ENCODE data around the gene MUC21.
"Not testable (repeated sequence)": the region's sequence is repeated elsewhere in the genome, so short reads cannot be mapped to it uniquely, and the experiment has no call there.

The MUC21 gene

DNA sequence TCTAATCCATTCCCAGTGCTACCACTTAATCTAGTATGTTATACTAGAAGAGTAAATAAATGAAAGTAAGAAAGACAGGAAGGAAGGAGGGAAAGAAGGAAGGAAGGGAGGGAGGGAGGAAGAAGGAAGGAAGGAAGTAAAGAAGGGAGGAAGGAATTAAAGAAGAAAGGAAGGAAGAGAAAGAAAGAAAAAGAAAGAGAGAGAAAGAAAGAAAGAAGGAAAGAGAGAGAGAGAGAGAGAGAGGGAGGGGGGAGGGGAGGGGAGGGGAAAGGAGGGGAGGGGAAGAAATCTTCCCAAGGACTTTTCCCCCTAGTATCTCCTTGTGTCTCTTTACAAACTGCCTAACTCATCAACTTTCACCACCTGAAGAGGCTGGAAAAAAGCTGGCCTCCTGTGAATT, 20.8 kb upstream of the MUC21 start:
- H3K4me3 ChIP-seq (ENCODE audit: low read depth, low read length), result no peak overlapping the region
- in situ Hi-C loops (cut with HindIII; ENCODE audit: low pct_ligation_motif_present, low sequenced_read_pairs), result no loop called here
- TF ChIP-seq, protein P1, sequence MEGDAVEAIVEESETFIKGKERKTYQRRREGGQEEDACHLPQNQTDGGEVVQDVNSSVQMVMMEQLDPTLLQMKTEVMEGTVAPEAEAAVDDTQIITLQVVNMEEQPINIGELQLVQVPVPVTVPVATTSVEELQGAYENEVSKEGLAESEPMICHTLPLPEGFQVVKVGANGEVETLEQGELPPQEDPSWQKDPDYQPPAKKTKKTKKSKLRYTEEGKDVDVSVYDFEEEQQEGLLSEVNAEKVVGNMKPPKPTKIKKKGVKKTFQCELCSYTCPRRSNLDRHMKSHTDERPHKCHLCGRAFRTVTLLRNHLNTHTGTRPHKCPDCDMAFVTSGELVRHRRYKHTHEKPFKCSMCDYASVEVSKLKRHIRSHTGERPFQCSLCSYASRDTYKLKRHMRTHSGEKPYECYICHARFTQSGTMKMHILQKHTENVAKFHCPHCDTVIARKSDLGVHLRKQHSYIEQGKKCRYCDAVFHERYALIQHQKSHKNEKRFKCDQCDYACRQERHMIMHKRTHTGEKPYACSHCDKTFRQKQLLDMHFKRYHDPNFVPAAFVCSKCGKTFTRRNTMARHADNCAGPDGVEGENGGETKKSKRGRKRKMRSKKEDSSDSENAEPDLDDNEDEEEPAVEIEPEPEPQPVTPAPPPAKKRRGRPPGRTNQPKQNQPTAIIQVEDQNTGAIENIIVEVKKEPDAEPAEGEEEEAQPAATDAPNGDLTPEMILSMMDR (IDR thresholded peaks at IDR 0.05; ENCODE audit: low read depth, low read length, missing control alignments), result no peak
- H3K27ac ChIP-seq, result no peak overlapping the region
- no peak for DNase-seq
- peaks cover 2% of the 10 kb centered on the region for H3K27me3 ChIP-seq (replicated peaks)
- no peaks in the 10 kb centered on the region for H3K36me3 ChIP-seq (replicated peaks)

GRCh38 chr6:30963641-30964040, 19.9 kb upstream of the MUC21 start:
- in situ Hi-C loops (cut with HindIII; ENCODE audit: low pct_ligation_motif_present, low sequenced_read_pairs), result no loop called here
- Histone ChIP-seq H3K27me3 (replicated peaks) (no peaks in the 10 kb centered on the region), H3K36me3 (replicated peaks) (no peaks in the 10 kb centered on the region), H3K4me3 (ENCODE audit: low read depth, low read length) (no peak overlapping the region), H3K27ac (no peak overlapping the region)
- TF ChIP-seq, protein P1 (IDR thresholded peaks at IDR 0.05; ENCODE audit: low read depth, low read length, missing control alignments), result no peak
- no peak for DNase-seq

DNA sequence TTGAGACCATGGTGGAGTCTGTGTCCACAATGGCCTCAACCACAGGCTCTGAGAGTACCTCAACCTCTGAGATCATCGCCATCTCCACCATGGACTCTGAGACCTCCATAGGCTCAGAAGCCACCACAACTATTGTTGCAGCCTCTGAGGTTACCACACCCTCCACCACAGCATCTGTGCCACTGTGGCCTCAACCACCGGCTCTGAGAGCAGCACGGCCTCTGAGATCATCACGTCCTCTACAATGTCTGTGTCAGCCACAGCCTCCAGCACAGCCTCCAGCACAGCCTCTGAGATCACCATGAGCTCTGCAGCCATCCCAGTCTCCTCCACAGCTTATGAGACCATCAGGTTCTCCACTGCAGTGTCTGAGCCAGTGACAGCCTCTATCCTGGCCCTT, 19.4 kb upstream of the MUC21 start:
- no peaks in the 10 kb centered on the region for H3K36me3 ChIP-seq (replicated peaks)
- H3K27me3 ChIP-seq (replicated peaks), result no peaks in the 10 kb centered on the region
- no peak overlapping the region for H3K27ac ChIP-seq
- in situ Hi-C loops (cut with HindIII; ENCODE audit: low pct_ligation_motif_present, low sequenced_read_pairs), result no loop called here
- no peak overlapping the region for H3K4me3 ChIP-seq (ENCODE audit: low read depth, low read length)
- no peak for DNase-seq
- TF ChIP-seq, protein P1 (IDR thresholded peaks at IDR 0.05; ENCODE audit: low read depth, low read length, missing control alignments), result no peak

DNA sequence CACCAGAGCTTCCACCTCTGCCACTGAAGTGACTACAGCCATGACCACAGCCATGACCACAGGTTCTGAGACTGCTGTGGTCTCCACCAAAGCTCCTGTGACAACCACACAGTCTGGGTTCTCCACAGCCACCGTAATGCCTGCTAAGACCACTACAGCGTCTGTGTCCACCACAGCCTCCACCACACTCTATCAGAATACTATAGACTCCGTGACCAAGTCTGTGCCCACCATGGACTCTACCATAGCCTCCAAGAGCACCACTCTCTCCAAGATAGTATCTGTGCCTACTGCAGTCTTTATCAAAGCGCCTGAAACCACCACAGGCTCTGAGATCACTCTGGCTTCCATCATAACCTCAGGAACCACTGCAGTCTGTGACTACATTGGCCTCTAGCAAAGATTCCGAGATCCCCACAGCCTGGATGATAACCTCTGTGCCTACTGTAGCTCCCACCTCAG, 18.3 kb upstream of the MUC21 start:
- H3K27me3 ChIP-seq (replicated peaks), result no peaks in the 10 kb centered on the region
- DNase-seq, result no peak
- H3K4me3 ChIP-seq (ENCODE audit: low read depth, low read length), result no peak overlapping the region
- TF ChIP-seq, protein P1 (IDR thresholded peaks at IDR 0.05; ENCODE audit: low read depth, low read length, missing control alignments), result no peak
- in situ Hi-C loops (cut with HindIII; ENCODE audit: low pct_ligation_motif_present, low sequenced_read_pairs), result no loop called here
- H3K27ac ChIP-seq, result no peak overlapping the region
- no peaks in the 10 kb centered on the region for H3K36me3 ChIP-seq (replicated peaks)

- Histone ChIP-seq H3K4me3 (ENCODE audit: low read depth, low read length) (no peak overlapping the region), H3K27me3 (replicated peaks) (no peaks in the 10 kb centered on the region), H3K36me3 (replicated peaks) (no peaks in the 10 kb centered on the region), H3K27ac (no peak overlapping the region)
- no peak for DNase-seq
- TF ChIP-seq, protein P1 (IDR thresholded peaks at IDR 0.05; ENCODE audit: low read depth, low read length, missing control alignments), result no peak
- in situ Hi-C loops (cut with HindIII; ENCODE audit: low pct_ligation_motif_present, low sequenced_read_pairs), result no loop called here
These were observed 17.4 kb upstream of the MUC21 start for GRCh38 chr6:30966154-30966553.

GRCh38 chr6:30969171-30969570, 14.3 kb upstream of the MUC21 start:
- DNase-seq; in situ Hi-C loops (cut with HindIII; ENCODE audit: low pct_ligation_motif_present, low sequenced_read_pairs); H3K27me3 ChIP-seq (replicated peaks); H3K27ac ChIP-seq; H3K4me3 ChIP-seq (ENCODE audit: low read depth, low read length); H3K36me3 ChIP-seq (replicated peaks): not testable (repeated sequence)
